Central memory CD8-positive, alpha-beta T cell (primary cell): Measurements from ENCODE around the gene INPP5D.
"Not testable (repeated sequence)": the region's sequence is repeated elsewhere in the genome, so short reads cannot be mapped to it uniquely, and the experiment has no call there.

Experiments
- ATAC-seq: fragments of 150-1000 bp; cut with Tn5 transposase; replicated peaks from 2 replicates; pipeline ENCODE4 v1.10.0; 2022; ENCODE audit warnings: mild to moderate bottlenecking, moderate FRiP score, moderate number of reproducible peaks; ENCODE audit not compliant: poor library complexity, severe bottlenecking; ENCODE audit errors: extremely low read depth
- DNase-seq, 2 donors: peaks; one replicate each; pipeline ENCODE4 v3.0.0; 2021; ENCODE audit warnings: low spot score in 2 of 2
- H3K27ac Mint-ChIP-seq: one replicate; pipeline ENCODE4 v1.8.0; 2022; ENCODE audit warnings: low read depth, mild to moderate bottlenecking, moderate library complexity, mixed read lengths
- H3K27me3 Mint-ChIP-seq: one replicate; pipeline ENCODE4 v1.8.0; 2022; ENCODE audit warnings: mixed read lengths
- H3K36me3 Mint-ChIP-seq: one replicate; pipeline ENCODE4 v1.8.0; 2022; ENCODE audit warnings: mild to moderate bottlenecking, moderate library complexity, mixed read lengths; ENCODE audit not compliant: insufficient read depth
- H3K4me1 Mint-ChIP-seq: one replicate; pipeline ENCODE4 v1.8.0; 2022; ENCODE audit warnings: mixed read lengths
- H3K4me3 Mint-ChIP-seq: one replicate; pipeline ENCODE4 v1.8.0; 2022; ENCODE audit warnings: mild to moderate bottlenecking, moderate library complexity, mixed read lengths
- H3K9me3 Mint-ChIP-seq: one replicate; pipeline ENCODE4 v1.8.0; 2022; ENCODE audit warnings: mixed read lengths

INPP5D gene

GRCh38 chr2:233183869-233184418 lies 123.8 kb downstream of the INPP5D start:
- Mint-ChIP-seq H3K27ac (peak overlapping the region; percentile 40), H3K36me3 (peaks cover 81% of the 10 kb centered on the region)

GRCh38 chr2:233184669-233185068 lies 124.5 kb downstream of the INPP5D start:
- Mint-ChIP-seq H3K4me3 (no peak overlapping the region), H3K27me3 (no peaks in the 10 kb centered on the region), H3K27ac (no peak overlapping the region), H3K36me3 (peaks cover 81% of the 10 kb centered on the region), H3K9me3 (no peaks in the 10 kb centered on the region), H3K4me1 (peaks cover 9% of the 10 kb centered on the region)
- no peak for ATAC-seq
- DNase-seq = no peak

More at GRCh38 chr2:233183869-233184418, 123.8 kb downstream of the INPP5D start:
- H3K4me3 Mint-ChIP-seq = no peak overlapping the region
- H3K9me3 Mint-ChIP-seq = no peaks in the 10 kb centered on the region
- DNase-seq = no peak
- H3K4me1 Mint-ChIP-seq = peaks cover 13% of the 10 kb centered on the region
- no peaks in the 10 kb centered on the region for H3K27me3 Mint-ChIP-seq
- no peak for ATAC-seq

GRCh38 chr2:233185330-233185729 lies 125.2 kb downstream of the INPP5D start:
- no peak overlapping the region for H3K27ac Mint-ChIP-seq

GRCh38 chr2:233185963-233186362 lies 125.8 kb downstream of the INPP5D start:
- no peaks in the 10 kb centered on the region for H3K9me3 Mint-ChIP-seq
- H3K36me3 Mint-ChIP-seq = peaks cover 79% of the 10 kb centered on the region
- H3K27ac Mint-ChIP-seq = no peak overlapping the region
- H3K27me3 Mint-ChIP-seq = no peaks in the 10 kb centered on the region
- no peak overlapping the region for H3K4me3 Mint-ChIP-seq
- no peak for DNase-seq
- no peak for ATAC-seq
- H3K4me1 Mint-ChIP-seq = peaks cover 8% of the 10 kb centered on the region

More at GRCh38 chr2:233185330-233185729, 125.2 kb downstream of the INPP5D start:
- H3K27me3 Mint-ChIP-seq = no peaks in the 10 kb centered on the region
- ATAC-seq (no peak), DNase-seq (no peak)
- H3K9me3 Mint-ChIP-seq = no peaks in the 10 kb centered on the region
- peaks cover 79% of the 10 kb centered on the region for H3K36me3 Mint-ChIP-seq
- peaks cover 9% of the 10 kb centered on the region for H3K4me1 Mint-ChIP-seq
- H3K4me3 Mint-ChIP-seq = no peak overlapping the region

- ATAC-seq = no peak
- Mint-ChIP-seq H3K9me3 (no peaks in the 10 kb centered on the region), H3K36me3 (peaks cover 79% of the 10 kb centered on the region), H3K27me3 (no peaks in the 10 kb centered on the region), H3K27ac (peak overlapping the region; percentile 16), H3K4me3 (no peak overlapping the region), H3K4me1 (no peaks in the 10 kb centered on the region)
- no peak for DNase-seq
These were observed 126.7 kb downstream of the INPP5D start for GRCh38 chr2:233186851-233187250.

GRCh38 chr2:233189025-233189424 lies 128.9 kb downstream of the INPP5D start:
- no peak overlapping the region for H3K4me3 Mint-ChIP-seq
- H3K9me3 Mint-ChIP-seq = no peaks in the 10 kb centered on the region
- no peaks in the 10 kb centered on the region for H3K27me3 Mint-ChIP-seq
- no peak overlapping the region for H3K27ac Mint-ChIP-seq
- peaks cover 79% of the 10 kb centered on the region for H3K36me3 Mint-ChIP-seq
- H3K4me1 Mint-ChIP-seq = no peaks in the 10 kb centered on the region
- no peak for DNase-seq
- no peak for ATAC-seq

- not testable (repeated sequence) for H3K27me3 Mint-ChIP-seq, DNase-seq, ATAC-seq, H3K9me3 Mint-ChIP-seq, H3K4me3 Mint-ChIP-seq, H3K4me1 Mint-ChIP-seq
- H3K27ac Mint-ChIP-seq = peak overlapping the region; percentile 69
- peaks cover 76% of the 10 kb centered on the region for H3K36me3 Mint-ChIP-seq
These were observed 130.9 kb downstream of the INPP5D start for GRCh38 chr2:233191016-233191415.

- H3K9me3 Mint-ChIP-seq = no peaks in the 10 kb centered on the region
- peaks cover 84% of the 10 kb centered on the region for H3K36me3 Mint-ChIP-seq
- H3K4me3 Mint-ChIP-seq = no peak overlapping the region
- H3K27ac Mint-ChIP-seq = no peak overlapping the region
- no peaks in the 10 kb centered on the region for H3K4me1 Mint-ChIP-seq
- no peak for DNase-seq
- no peak for ATAC-seq
- no peaks in the 10 kb centered on the region for H3K27me3 Mint-ChIP-seq
These were observed 133.6 kb downstream of the INPP5D start for GRCh38 chr2:233193738-233194137.

- Mint-ChIP-seq H3K4me3 (no peak overlapping the region), H3K27ac (peak overlapping the region; percentile 16), H3K27me3 (no peaks in the 10 kb centered on the region), H3K9me3 (no peaks in the 10 kb centered on the region), H3K36me3 (peaks cover 83% of the 10 kb centered on the region), H3K4me1 (no peaks in the 10 kb centered on the region)
- no peak for DNase-seq
- no peak for ATAC-seq
These were observed 134.9 kb downstream of the INPP5D start for GRCh38 chr2:233195027-233195426.

- Mint-ChIP-seq H3K27ac (peak overlapping the region; percentile 20), H3K4me3 (no peak overlapping the region), H3K27me3 (no peaks in the 10 kb centered on the region), H3K36me3 (peaks cover 86% of the 10 kb centered on the region), H3K4me1 (peaks cover 4% of the 10 kb centered on the region), H3K9me3 (no peaks in the 10 kb centered on the region)
- no peak for DNase-seq
- no peak for ATAC-seq
These were observed 136.9 kb downstream of the INPP5D start for GRCh38 chr2:233197022-233197421.

GRCh38 chr2:233198026-233198425 lies 137.9 kb downstream of the INPP5D start:
- ATAC-seq = no peak
- peaks cover 86% of the 10 kb centered on the region for H3K36me3 Mint-ChIP-seq
- H3K27ac Mint-ChIP-seq = peak overlapping the region; percentile 20
- no peaks in the 10 kb centered on the region for H3K9me3 Mint-ChIP-seq
- H3K27me3 Mint-ChIP-seq = no peaks in the 10 kb centered on the region
- no peak overlapping the region for H3K4me3 Mint-ChIP-seq
- peaks cover 8% of the 10 kb centered on the region for H3K4me1 Mint-ChIP-seq
- DNase-seq = no peak

GRCh38 chr2:233199870-233200269 lies 139.7 kb downstream of the INPP5D start:
- ATAC-seq (no peak), DNase-seq (no peak)
- Mint-ChIP-seq H3K36me3 (peaks cover 84% of the 10 kb centered on the region), H3K4me3 (no peak overlapping the region), H3K27me3 (no peaks in the 10 kb centered on the region), H3K9me3 (no peaks in the 10 kb centered on the region), H3K27ac (no peak overlapping the region), H3K4me1 (peaks cover 9% of the 10 kb centered on the region)

GRCh38 chr2:233200790-233201189 lies 140.6 kb downstream of the INPP5D start:
- DNase-seq, H3K4me3 Mint-ChIP-seq, ATAC-seq, H3K27me3 Mint-ChIP-seq, H3K27ac Mint-ChIP-seq, H3K9me3 Mint-ChIP-seq, H3K4me1 Mint-ChIP-seq: not testable (repeated sequence)
- peaks cover 84% of the 10 kb centered on the region for H3K36me3 Mint-ChIP-seq
